ENCODE results near the gene CELF2.

CELF2 gene

DNA sequence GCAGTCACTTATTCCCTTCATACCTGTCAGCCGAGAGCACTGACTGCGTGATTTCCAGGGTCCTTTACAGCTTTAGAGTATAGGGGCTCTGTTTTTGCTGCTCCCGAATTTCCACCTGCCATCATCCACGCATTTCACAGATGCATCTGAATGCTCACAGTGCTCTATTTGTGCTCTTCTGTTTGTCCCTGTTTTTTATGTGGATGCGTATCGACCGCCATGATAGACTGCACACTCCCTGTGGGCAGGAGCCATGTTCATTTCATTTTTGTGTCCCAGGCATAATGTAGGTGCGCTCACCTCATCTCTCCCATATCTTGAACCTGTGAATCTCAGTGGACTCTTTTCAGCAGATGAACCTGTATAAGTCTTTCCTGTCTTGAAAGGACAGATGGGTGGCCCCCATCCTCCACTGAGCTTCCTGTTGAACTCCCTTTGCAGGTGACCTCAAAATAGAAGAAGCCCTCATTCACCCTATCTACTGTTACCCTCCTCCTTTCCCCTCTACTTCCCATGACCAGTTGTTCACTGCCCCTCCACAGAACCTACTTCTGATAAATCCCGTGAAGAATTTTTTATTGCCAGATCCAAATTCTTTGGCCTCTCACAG lies 228.4 kb downstream of the CELF2 start:
- Histone ChIP-seq H3K27me3 (ENCODE audit: control insufficient read depth in 1 of 2, insufficient read depth in 2 of 2, low read length in 2 of 2) (no peaks in the 10 kb centered on the region), H3K9ac (ENCODE audit: low read depth in 1 of 2, low read length in 2 of 2) (no peak overlapping the region), H3K9me3 (ENCODE audit: control insufficient read depth in 1 of 2, low read length in 2 of 2) (no peaks in the 10 kb centered on the region), H3K27ac (ENCODE audit: low read depth, low read length) (no peak overlapping the region), H3K4me3 (ENCODE audit: low read depth in 1 of 2, low read length in 2 of 2) (no peak overlapping the region), H3K4me1 (ENCODE audit: control insufficient read depth in 1 of 2, insufficient read depth in 2 of 2, low read length in 2 of 2) (peaks cover 28 to 33% of the 10 kb centered on the region in 2 donors), H3K36me3 (ENCODE audit: control insufficient read depth in 1 of 2, insufficient read depth in 2 of 2, low read length in 2 of 2) (no peaks in the 10 kb centered on the region)

DNA sequence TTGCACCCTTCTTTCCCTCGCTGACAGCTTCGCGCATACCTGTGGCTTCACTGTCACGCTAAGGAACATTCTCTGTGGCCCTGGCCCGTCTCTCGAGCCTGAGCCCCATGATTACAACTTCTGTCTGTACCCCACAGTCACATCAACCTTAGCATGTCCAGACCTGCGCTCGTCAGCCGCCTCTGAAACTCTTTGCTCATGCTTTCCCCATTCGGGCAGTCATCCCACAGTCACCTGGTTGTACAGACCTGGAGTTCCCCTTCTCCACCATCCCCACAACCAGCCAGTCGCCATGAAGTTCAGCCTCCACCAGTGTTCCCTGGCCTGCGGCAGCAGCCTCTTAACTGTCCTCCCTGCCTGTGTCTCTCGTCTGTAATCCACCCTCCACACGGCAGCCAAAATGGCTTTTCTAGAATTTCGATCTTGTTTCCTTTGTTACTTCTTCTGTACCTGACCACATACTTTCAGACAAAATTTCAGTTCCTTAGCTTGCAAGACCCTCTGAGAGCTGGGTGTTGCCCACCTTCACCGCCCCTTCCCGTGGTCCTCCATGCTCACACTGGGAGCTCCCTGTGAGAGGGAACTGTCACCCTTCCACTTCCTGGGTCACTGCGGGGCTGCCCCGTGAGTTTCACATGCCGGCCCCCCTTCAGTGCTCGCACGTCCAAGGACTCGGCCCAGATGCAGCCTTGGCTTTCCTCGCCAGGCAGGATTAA lies 229.2 kb downstream of the CELF2 start:
- Histone ChIP-seq H3K4me3 (ENCODE audit: low read depth in 1 of 2, low read length in 2 of 2) (no peak overlapping the region), H3K4me1 (ENCODE audit: control insufficient read depth in 1 of 2, insufficient read depth in 2 of 2, low read length in 2 of 2) (peaks cover 27 to 31% of the 10 kb centered on the region in 2 donors), H3K27ac (ENCODE audit: low read depth, low read length) (no peak overlapping the region), H3K9ac (ENCODE audit: low read depth in 1 of 2, low read length in 2 of 2) (no peak overlapping the region), H3K27me3 (ENCODE audit: control insufficient read depth in 1 of 2, insufficient read depth in 2 of 2, low read length in 2 of 2) (no peaks in the 10 kb centered on the region), H3K36me3 (ENCODE audit: control insufficient read depth in 1 of 2, insufficient read depth in 2 of 2, low read length in 2 of 2) (peaks cover 4 to 5% of the 10 kb centered on the region in 2 donors), H3K9me3 (ENCODE audit: control insufficient read depth in 1 of 2, low read length in 2 of 2) (no peaks in the 10 kb centered on the region)

DNA sequence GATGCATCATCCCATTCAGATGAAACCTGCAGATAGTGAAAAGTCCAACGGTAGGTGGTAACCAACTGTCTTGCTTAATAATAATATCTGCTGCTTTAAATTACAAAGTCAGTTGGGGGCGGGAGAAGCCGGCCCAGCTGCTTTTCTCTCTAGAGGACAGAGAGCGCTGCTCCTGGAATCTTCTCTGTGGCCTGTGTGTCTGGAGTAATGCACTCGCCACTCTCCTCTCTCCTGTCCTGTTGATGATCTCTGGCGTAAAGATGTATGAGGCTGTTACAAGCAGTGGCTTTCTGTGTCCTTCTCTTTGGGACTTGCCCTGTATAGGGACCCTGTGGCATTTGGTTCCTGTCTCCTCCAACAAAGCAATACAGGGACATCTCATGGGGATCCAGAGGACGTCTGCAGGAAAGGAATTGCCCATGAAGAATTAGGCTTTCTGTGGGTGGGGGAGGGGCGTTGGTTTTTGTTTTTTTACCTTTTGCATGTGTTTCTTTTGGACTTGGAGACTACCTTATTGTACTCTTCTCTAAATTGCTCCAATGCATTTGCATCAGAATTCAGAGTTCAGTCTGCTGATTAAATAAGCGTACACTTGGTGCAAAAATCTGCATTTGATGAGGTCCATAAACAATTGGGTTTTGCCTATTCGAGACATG lies 231.6 kb downstream of the CELF2 start:
- Histone ChIP-seq H3K36me3 (ENCODE audit: control insufficient read depth in 1 of 2, insufficient read depth in 2 of 2, low read length in 2 of 2) (peaks cover 4 to 13% of the 10 kb centered on the region in 2 donors), H3K4me1 (ENCODE audit: control insufficient read depth in 1 of 2, insufficient read depth in 2 of 2, low read length in 2 of 2) (peaks cover 15 to 17% of the 10 kb centered on the region in 2 donors), H3K4me3 (ENCODE audit: low read depth in 1 of 2, low read length in 2 of 2) (no peak overlapping the region), H3K27me3 (ENCODE audit: control insufficient read depth in 1 of 2, insufficient read depth in 2 of 2, low read length in 2 of 2) (no peaks in the 10 kb centered on the region), H3K9me3 (ENCODE audit: control insufficient read depth in 1 of 2, low read length in 2 of 2) (no peaks in the 10 kb centered on the region), H3K9ac (ENCODE audit: low read depth in 1 of 2, low read length in 2 of 2) (no peak overlapping the region), H3K27ac (ENCODE audit: low read depth, low read length) (no peak overlapping the region)

DNA sequence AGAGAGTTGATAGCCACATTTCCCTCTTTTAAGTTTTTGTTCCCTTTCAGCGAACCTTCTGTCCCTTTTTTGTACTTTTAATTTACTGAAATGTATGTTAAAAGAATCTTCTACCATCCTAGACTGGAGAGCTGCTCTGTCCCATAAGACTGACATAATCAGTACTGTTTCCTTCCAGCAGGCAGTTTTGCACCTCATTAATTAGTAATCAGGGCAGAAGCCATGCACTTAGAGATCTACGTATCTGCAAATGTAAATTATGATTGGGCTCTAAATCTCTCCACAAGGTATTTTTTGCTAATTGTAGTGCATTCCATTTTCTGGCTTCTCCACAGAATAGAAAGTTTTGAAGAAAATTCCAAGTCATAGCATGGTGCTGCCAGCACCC lies 232.1 kb downstream of the CELF2 start:
- Histone ChIP-seq H3K9ac (ENCODE audit: low read depth in 1 of 2, low read length in 2 of 2) (no peak overlapping the region), H3K4me1 (ENCODE audit: control insufficient read depth in 1 of 2, insufficient read depth in 2 of 2, low read length in 2 of 2) (peaks cover 15 to 17% of the 10 kb centered on the region in 2 donors), H3K4me3 (ENCODE audit: low read depth in 1 of 2, low read length in 2 of 2) (no peak overlapping the region), H3K36me3 (ENCODE audit: control insufficient read depth in 1 of 2, insufficient read depth in 2 of 2, low read length in 2 of 2) (peaks cover 4 to 13% of the 10 kb centered on the region in 2 donors), H3K9me3 (ENCODE audit: control insufficient read depth in 1 of 2, low read length in 2 of 2) (no peaks in the 10 kb centered on the region), H3K27ac (ENCODE audit: low read depth, low read length) (no peak overlapping the region), H3K27me3 (ENCODE audit: control insufficient read depth in 1 of 2, insufficient read depth in 2 of 2, low read length in 2 of 2) (no peaks in the 10 kb centered on the region)

DNA sequence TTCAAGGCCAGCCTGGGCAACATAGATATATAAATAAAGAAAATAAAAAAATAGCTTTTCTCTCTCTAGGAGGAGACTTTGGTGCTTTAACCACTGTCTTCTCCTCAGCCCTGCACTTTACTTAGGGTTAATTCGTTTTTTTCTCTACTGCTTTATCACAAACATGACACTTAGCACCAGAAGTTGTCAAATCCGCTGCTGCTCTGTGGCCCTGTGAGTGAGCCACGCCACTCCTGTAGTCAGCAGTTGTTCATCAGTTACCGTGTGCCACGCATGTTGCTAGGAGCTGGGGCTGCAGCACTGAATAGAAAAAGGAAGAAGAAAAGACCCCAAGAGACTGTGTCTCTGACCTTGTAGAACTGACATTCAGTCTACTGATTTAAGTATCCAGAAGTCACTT lies 232.6 kb downstream of the CELF2 start:
- Histone ChIP-seq H3K36me3 (ENCODE audit: control insufficient read depth in 1 of 2, insufficient read depth in 2 of 2, low read length in 2 of 2) (peaks cover 4 to 15% of the 10 kb centered on the region in 2 donors), H3K4me1 (ENCODE audit: control insufficient read depth in 1 of 2, insufficient read depth in 2 of 2, low read length in 2 of 2) (peaks cover 13 to 15% of the 10 kb centered on the region in 2 donors), H3K27me3 (ENCODE audit: control insufficient read depth in 1 of 2, insufficient read depth in 2 of 2, low read length in 2 of 2) (no peaks in the 10 kb centered on the region), H3K27ac (ENCODE audit: low read depth, low read length) (no peak overlapping the region), H3K9ac (ENCODE audit: low read depth in 1 of 2, low read length in 2 of 2) (no peak overlapping the region), H3K9me3 (ENCODE audit: control insufficient read depth in 1 of 2, low read length in 2 of 2) (no peaks in the 10 kb centered on the region), H3K4me3 (ENCODE audit: low read depth in 1 of 2, low read length in 2 of 2) (no peak overlapping the region)

DNA sequence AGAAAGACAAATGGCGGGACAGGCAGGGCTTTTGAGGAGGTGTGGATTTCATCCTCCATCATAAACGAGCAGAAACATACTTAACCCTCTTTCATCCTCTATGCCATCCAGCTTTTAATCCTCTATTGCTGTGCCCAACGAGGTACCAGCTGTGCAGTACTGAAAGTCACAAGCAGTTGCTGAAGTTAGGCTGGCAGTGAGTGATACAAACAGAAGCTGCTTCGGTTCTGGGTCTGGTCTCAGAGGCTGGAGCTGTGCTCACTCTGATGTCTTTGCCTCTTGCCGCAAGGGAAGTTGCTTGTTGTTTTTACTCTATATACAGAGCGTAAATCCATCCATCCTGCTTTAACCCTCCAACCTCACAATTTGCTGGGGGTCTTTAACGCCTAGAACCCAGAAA lies 235.2 kb downstream of the CELF2 start:
- Histone ChIP-seq H3K9ac (ENCODE audit: low read depth in 1 of 2, low read length in 2 of 2) (no peak overlapping the region), H3K4me3 (ENCODE audit: low read depth in 1 of 2, low read length in 2 of 2) (no peak overlapping the region), H3K36me3 (ENCODE audit: control insufficient read depth in 1 of 2, insufficient read depth in 2 of 2, low read length in 2 of 2) (peaks cover 4 to 21% of the 10 kb centered on the region in 2 donors), H3K27ac (ENCODE audit: low read depth, low read length) (no peak overlapping the region), H3K9me3 (ENCODE audit: control insufficient read depth in 1 of 2, low read length in 2 of 2) (no peaks in the 10 kb centered on the region), H3K27me3 (ENCODE audit: control insufficient read depth in 1 of 2, insufficient read depth in 2 of 2, low read length in 2 of 2) (no peaks in the 10 kb centered on the region), H3K4me1 (ENCODE audit: control insufficient read depth in 1 of 2, insufficient read depth in 2 of 2, low read length in 2 of 2) (peaks cover 0 to 3% of the 10 kb centered on the region in 2 donors)

DNA sequence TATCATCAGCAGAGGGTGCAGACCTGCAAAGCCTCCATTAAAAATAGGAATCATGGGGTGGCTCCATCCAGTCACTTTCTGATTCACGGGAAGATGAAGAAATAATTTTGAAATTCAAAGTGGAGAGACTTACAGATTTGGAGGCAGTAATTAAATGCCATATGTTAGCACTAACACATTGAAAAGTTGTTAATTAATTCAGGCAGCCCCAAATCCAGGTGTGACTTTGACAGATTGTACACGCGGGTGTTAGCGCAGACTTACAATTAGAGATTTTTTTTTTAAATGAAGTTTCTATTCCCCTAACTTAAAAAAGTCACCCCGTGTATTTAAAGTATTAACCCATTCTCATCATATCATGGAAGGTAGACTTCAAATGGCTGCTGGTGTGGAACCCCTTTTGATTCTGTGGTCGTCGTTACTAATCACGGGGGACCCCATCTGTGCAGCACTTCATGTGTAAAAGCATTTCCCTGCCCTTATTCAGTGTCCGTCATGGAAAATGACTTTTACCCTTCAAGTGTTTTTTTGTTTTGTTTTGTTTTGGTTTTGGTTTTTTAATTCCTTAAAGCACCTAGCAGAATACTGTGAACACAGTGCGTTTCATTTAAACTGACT lies 235.8 kb downstream of the CELF2 start:
- Histone ChIP-seq H3K27ac (ENCODE audit: low read depth, low read length) (no peak overlapping the region), H3K4me3 (ENCODE audit: low read depth in 1 of 2, low read length in 2 of 2) (no peak overlapping the region), H3K4me1 (ENCODE audit: control insufficient read depth in 1 of 2, insufficient read depth in 2 of 2, low read length in 2 of 2) (peaks cover 0 to 3% of the 10 kb centered on the region in 2 donors), H3K9me3 (ENCODE audit: control insufficient read depth in 1 of 2, low read length in 2 of 2) (no peaks in the 10 kb centered on the region), H3K36me3 (ENCODE audit: control insufficient read depth in 1 of 2, insufficient read depth in 2 of 2, low read length in 2 of 2) (peaks cover 4 to 27% of the 10 kb centered on the region in 2 donors), H3K27me3 (ENCODE audit: control insufficient read depth in 1 of 2, insufficient read depth in 2 of 2, low read length in 2 of 2) (no peaks in the 10 kb centered on the region), H3K9ac (ENCODE audit: low read depth in 1 of 2, low read length in 2 of 2) (no peak overlapping the region)

DNA sequence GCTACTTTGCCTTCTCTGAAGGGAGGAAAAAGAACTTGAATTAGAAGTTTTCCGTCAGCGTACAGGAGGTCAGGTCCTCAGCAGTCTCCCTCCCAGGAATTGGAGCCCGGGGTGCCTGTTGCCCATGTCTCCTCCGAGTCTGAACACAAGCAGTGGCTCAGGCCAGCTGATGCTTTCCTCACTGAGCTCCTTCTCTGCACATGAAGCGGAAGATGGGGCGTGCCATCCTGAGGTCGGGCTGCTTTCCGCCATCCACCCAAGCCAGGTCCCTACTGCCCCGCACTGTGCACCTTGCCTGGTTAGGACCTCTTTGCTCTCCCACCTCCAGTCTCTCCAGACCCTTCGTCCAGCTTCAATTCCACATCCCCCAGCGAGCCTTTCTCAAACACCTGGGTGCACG lies 237.5 kb downstream of the CELF2 start:
- H3K9me3 ChIP-seq (ENCODE audit: control insufficient read depth in 1 of 2, low read length in 2 of 2) = no peaks in the 10 kb centered on the region
- H3K9ac ChIP-seq (ENCODE audit: low read depth in 1 of 2, low read length in 2 of 2) = no peak overlapping the region
- H3K4me3 ChIP-seq (ENCODE audit: low read depth in 1 of 2, low read length in 2 of 2) = no peak overlapping the region
- peaks cover 0 to 3% of the 10 kb centered on the region in 2 donors for H3K4me1 ChIP-seq (ENCODE audit: control insufficient read depth in 1 of 2, insufficient read depth in 2 of 2, low read length in 2 of 2)
- H3K27ac ChIP-seq (ENCODE audit: low read depth, low read length) = no peak overlapping the region
- H3K36me3 ChIP-seq (ENCODE audit: control insufficient read depth in 1 of 2, insufficient read depth in 2 of 2, low read length in 2 of 2) = peaks cover 7 to 41% of the 10 kb centered on the region in 2 donors
- no peaks in the 10 kb centered on the region for H3K27me3 ChIP-seq (ENCODE audit: control insufficient read depth in 1 of 2, insufficient read depth in 2 of 2, low read length in 2 of 2)

DNA sequence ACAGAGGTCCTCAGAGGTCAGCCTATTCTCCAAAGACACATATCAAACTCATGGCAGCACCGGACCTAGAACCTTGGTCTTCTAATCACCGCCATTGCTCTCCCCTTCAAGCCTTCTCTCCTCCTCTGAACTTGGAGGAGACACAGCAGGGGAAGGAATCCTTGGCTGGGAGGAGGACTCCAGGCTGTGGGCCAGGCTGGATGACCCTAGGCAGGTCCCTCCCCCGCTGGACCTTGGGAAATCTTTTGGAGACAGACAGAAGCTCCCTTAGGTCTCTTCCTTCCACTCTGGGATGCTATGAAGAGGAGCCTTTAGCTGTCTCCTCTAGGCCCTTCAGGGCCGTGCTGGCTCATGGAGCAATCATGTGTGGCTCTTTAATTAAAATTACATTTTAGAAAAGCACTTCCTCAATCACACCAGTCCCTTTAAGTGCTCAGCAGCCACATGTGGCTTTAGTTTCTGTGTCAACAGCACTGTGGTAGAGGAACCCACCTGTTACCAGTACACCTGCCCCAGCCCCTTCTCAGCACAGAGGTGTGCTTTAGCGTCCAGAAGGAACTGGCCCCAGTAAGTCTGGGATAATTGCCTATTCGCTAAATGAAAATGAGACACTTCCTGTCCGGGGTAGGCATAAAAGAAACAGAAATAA lies 238.2 kb downstream of the CELF2 start:
- Histone ChIP-seq H3K9ac (ENCODE audit: low read depth in 1 of 2, low read length in 2 of 2) (no peak overlapping the region), H3K4me3 (ENCODE audit: low read depth in 1 of 2, low read length in 2 of 2) (no peak overlapping the region), H3K9me3 (ENCODE audit: control insufficient read depth in 1 of 2, low read length in 2 of 2) (no peaks in the 10 kb centered on the region), H3K27me3 (ENCODE audit: control insufficient read depth in 1 of 2, insufficient read depth in 2 of 2, low read length in 2 of 2) (no peaks in the 10 kb centered on the region), H3K4me1 (ENCODE audit: control insufficient read depth in 1 of 2, insufficient read depth in 2 of 2, low read length in 2 of 2) (peaks cover 0 to 3% of the 10 kb centered on the region in 2 donors), H3K36me3 (ENCODE audit: control insufficient read depth in 1 of 2, insufficient read depth in 2 of 2, low read length in 2 of 2) (peaks cover 7 to 45% of the 10 kb centered on the region in 2 donors), H3K27ac (ENCODE audit: low read depth, low read length) (no peak overlapping the region)
